ENCODE measurements around the gene TADA1.
A peak's percentile ranks its signal among the peaks of the same experiment; 100 is the strongest.
"Not testable (repeated sequence)": the region's sequence is repeated elsewhere in the genome, so short reads cannot be mapped to it uniquely, and the experiment has no call there.

The TADA1 gene

GRCh38 chr1:166843769-166844596, 32.1 kb downstream of the TADA1 start:
- no peak for DNase-seq (ENCODE audit: low read depth)

- no peak for DNase-seq (ENCODE audit: low read depth)
These were observed 32.7 kb downstream of the TADA1 start for GRCh38 chr1:166843322-166843721.

GRCh38 chr1:166840309-166841274, 35.5 kb downstream of the TADA1 start:
- no peak for DNase-seq (ENCODE audit: low read depth)

- DNase-seq (ENCODE audit: low read depth), result peak; percentile 15
These were observed 36.3 kb downstream of the TADA1 start for GRCh38 chr1:166839600-166840308.

GRCh38 chr1:166838766-166839599, 37.1 kb downstream of the TADA1 start, which contains the start of gene POGK:
Gene POGK (plus strand): TSS chr1:166839475. CDS start chr1:166840957, 1,482 bp downstream.
- DNase-seq (ENCODE audit: low read depth), result peak; percentile 65

- DNase-seq (ENCODE audit: low read depth), result no peak
These were observed 39.3 kb downstream of the TADA1 start for GRCh38 chr1:166836733-166837132.

- not testable (repeated sequence) for DNase-seq (ENCODE audit: low read depth)
These were observed 46.3 kb downstream of the TADA1 start for GRCh38 chr1:166829762-166830161.

- DNase-seq (ENCODE audit: low read depth), result no peak
These were observed 48.6 kb downstream of the TADA1 start for GRCh38 chr1:166827426-166827825.

GRCh38 chr1:166822385-166822784, 53.7 kb downstream of the TADA1 start:
- DNase-seq (ENCODE audit: low read depth), result no peak

- no peak for DNase-seq (ENCODE audit: low read depth)
These were observed 56.1 kb downstream of the TADA1 start for GRCh38 chr1:166819974-166820373.

- DNase-seq (ENCODE audit: low read depth), result no peak
These were observed 61.5 kb downstream of the TADA1 start for GRCh38 chr1:166814611-166815010.

GRCh38 chr1:166813508-166814223, 62.4 kb downstream of the TADA1 start:
- DNase-seq (ENCODE audit: low read depth), result no peak

- no peak for DNase-seq (ENCODE audit: low read depth)
These were observed 64.4 kb downstream of the TADA1 start for GRCh38 chr1:166811691-166812090.

- no peak for DNase-seq (ENCODE audit: low read depth)
These were observed 67.1 kb downstream of the TADA1 start for GRCh38 chr1:166808952-166809351.
